Neural crest cell (in vitro differentiated cells): ENCODE data around the gene ARHGEF12. TPM values are rescaled to one million over a fixed set of nuclear protein-coding genes. Genes with fewer than 3 reads are reported as not detected.

ENCODE experiments used
- DNase-seq: peaks from one replicate; pipeline ENCODE4 v3.0.0; 2021; ENCODE audit warnings: low read depth, mixed read lengths, low spot score
- H3K27ac Mint-ChIP-seq: one replicate; pipeline ENCODE4 v1.8.0; 2021; ENCODE audit warnings: mild to moderate bottlenecking, mixed read lengths; ENCODE audit not compliant: unreplicated experiment
- H3K27me3 Mint-ChIP-seq: 2 replicates; pipeline ENCODE4 v1.8.0; 2021; ENCODE audit warnings: low read depth, mild to moderate bottlenecking, mixed read lengths
- H3K36me3 Mint-ChIP-seq: 2 replicates; pipeline ENCODE4 v1.8.0; 2021; ENCODE audit warnings: low read depth, mild to moderate bottlenecking, mixed read lengths
- H3K4me1 Mint-ChIP-seq: 2 replicates; pipeline ENCODE4 v1.8.0; 2021; ENCODE audit warnings: mixed read lengths
- H3K4me3 Mint-ChIP-seq: one replicate; pipeline ENCODE4 v1.8.0; 2021; ENCODE audit warnings: mild to moderate bottlenecking, mixed read lengths
- H3K9me3 Mint-ChIP-seq: 2 replicates; pipeline ENCODE4 v1.8.0; 2021; ENCODE audit warnings: mixed read lengths
- CTCF ChIP-seq: fragments of 200-600 bp; sonication (generic); conservative IDR thresholded peaks from 2 replicates; pipeline ENCODE4 v1.5.0; 2021; ENCODE audit warnings: antibody characterized with exemption, mild to moderate bottlenecking
- total RNA-seq: library from RNA; stranded (reverse); gene quantifications from 2 replicates; pipeline ENCODE4 v1.2.1, GENCODE V29; 2021

Gene ARHGEF12
- total RNA-seq, 1 donor from 2014 or later = 66.2 TPM

- Mint-ChIP-seq H3K4me3 (no peak overlapping the region), H3K27ac (no peak overlapping the region), H3K27me3 (peaks cover 34% of the 10 kb centered on the region), H3K9me3 (no peaks in the 10 kb centered on the region), H3K4me1 (peaks cover 13% of the 10 kb centered on the region), H3K36me3 (no peaks in the 10 kb centered on the region)
- no peak for TF ChIP-seq CTCF
- DNase-seq = no peak
These were observed 181.6 kb downstream of the ARHGEF12 start for GRCh38 chr11:120517801-120518291.

- no peaks in the 10 kb centered on the region for H3K9me3 Mint-ChIP-seq
- no peak for DNase-seq
- H3K27ac Mint-ChIP-seq = no peak overlapping the region
- H3K36me3 Mint-ChIP-seq = no peaks in the 10 kb centered on the region
- peaks cover 32% of the 10 kb centered on the region for H3K27me3 Mint-ChIP-seq
- H3K4me1 Mint-ChIP-seq = peaks cover 18% of the 10 kb centered on the region
- H3K4me3 Mint-ChIP-seq = no peak overlapping the region
- no peak for TF ChIP-seq CTCF
These were observed 182.1 kb downstream of the ARHGEF12 start for GRCh38 chr11:120518356-120518755.

- Mint-ChIP-seq H3K4me1 (peaks cover 20% of the 10 kb centered on the region), H3K4me3 (no peak overlapping the region), H3K36me3 (no peaks in the 10 kb centered on the region), H3K27ac (no peak overlapping the region), H3K27me3 (peaks cover 21% of the 10 kb centered on the region), H3K9me3 (no peaks in the 10 kb centered on the region)
- TF ChIP-seq CTCF = no peak
- DNase-seq = no peak
These were observed 183.3 kb downstream of the ARHGEF12 start for GRCh38 chr11:120519474-120519873.

- no peak for TF ChIP-seq CTCF
- no peak overlapping the region for H3K4me3 Mint-ChIP-seq
- no peaks in the 10 kb centered on the region for H3K9me3 Mint-ChIP-seq
- DNase-seq = no peak
- H3K27ac Mint-ChIP-seq = no peak overlapping the region
- H3K27me3 Mint-ChIP-seq = peaks cover 17% of the 10 kb centered on the region
- peaks cover 20% of the 10 kb centered on the region for H3K4me1 Mint-ChIP-seq
- H3K36me3 Mint-ChIP-seq = no peaks in the 10 kb centered on the region
These were observed 184.0 kb downstream of the ARHGEF12 start for GRCh38 chr11:120520091-120520822.

- Mint-ChIP-seq H3K4me1 (peaks cover 19% of the 10 kb centered on the region), H3K27ac (no peak overlapping the region), H3K9me3 (no peaks in the 10 kb centered on the region), H3K4me3 (no peak overlapping the region), H3K27me3 (peaks cover 9% of the 10 kb centered on the region), H3K36me3 (no peaks in the 10 kb centered on the region)
- DNase-seq = no peak
- TF ChIP-seq CTCF = no peak
These were observed 185.0 kb downstream of the ARHGEF12 start for GRCh38 chr11:120521176-120521575.
